ENCODE measurements around the gene MOGAT3. TPM values are rescaled to one million over a fixed set of nuclear protein-coding genes. Genes with fewer than 3 reads are reported as not detected.

The MOGAT3 gene
- total and polyA plus RNA-seq, 9 of the 15 experiments (the other 6 are each of a cell fraction or from before 2014, with no cell fraction given): 0.07 to 0.17 (median 0.13) TPM; not detected in 6

- H3K9ac ChIP-seq (ENCODE audit: insufficient read depth in 1 of 2, low read depth in 2 of 2, low read length in 2 of 2): peak overlapping the region in 1 of 2 experiments; percentile 69; a peak in 2 of 4 replicates
- peaks cover 22 to 24% of the 10 kb centered on the region in 2 experiments; a peak in 4 of 5 replicates for H3K27me3 ChIP-seq (ENCODE audit: control insufficient read depth in 2 of 2, insufficient read depth in 2 of 2, low read length in 2 of 2)
- H4K20me1 ChIP-seq (replicated peaks; ENCODE audit: control insufficient read depth, insufficient read depth, low read length): no peaks in the 10 kb centered on the region
- ChIA-PET CTCF (ENCODE audit: low intra/inter-chr PET ratio) (no interaction called here), POLR2A (interaction anchor here (0.5 kb wide), 1 partner anchor 93 kb away, joined by 3 read pairs; no protein-coding TSS in a partner anchor)
- H3K36me3 ChIP-seq (ENCODE audit: control insufficient read depth, insufficient read depth, low read length): no peaks in the 10 kb centered on the region
- H3K9me3 ChIP-seq (replicated peaks; ENCODE audit: control insufficient read depth, insufficient read depth, low read depth, low read length): no peaks in the 10 kb centered on the region
- intact Hi-C loops (cut with micrococcal nuclease) (no loop called here), in situ Hi-C loops (cut with MboI) (no loop called here)
- TF ChIP-seq MCM3 (IDR thresholded peaks at IDR 0.05) (0 out of 2 replicates have a peak, but pooled peaks have one; percentile 60), ELF2 (CRISPR knock-in tag; IDR thresholded peaks at IDR 0.05) (no peak), MCM7 (IDR thresholded peaks at IDR 0.05) (0 out of 4 replicates have a peak, but pooled peaks of 1 of the 2 experiments have one; percentile 53), E2F1 (CRISPR knock-in tag; IDR thresholded peaks at IDR 0.05) (no peak), KLF13 (tag; IDR thresholded peaks at IDR 0.05; ENCODE audit: borderline replicate concordance, low read depth) (no peak), EP300 (IDR thresholded peaks at IDR 0.05; ENCODE audit: low read length) (no peak), MAFF (IDR thresholded peaks at IDR 0.05; ENCODE audit: low read length) (no peak), ZNF436 (CRISPR knock-in tag; IDR thresholded peaks at IDR 0.05) (no peak), KAT2B (IDR thresholded peaks at IDR 0.05; ENCODE audit: low read depth, low read length) (no peak), ZNF197 (CRISPR knock-in tag; IDR thresholded peaks at IDR 0.05; ENCODE audit: low read depth) (no peak), VEZF1 (CRISPR knock-in tag; IDR thresholded peaks at IDR 0.05) (0 out of 2 replicates have a peak, but pooled peaks have one; percentile 4), CREBBP (IDR thresholded peaks at IDR 0.05; ENCODE audit: low read depth, low read length) (no peak)
- TF ChIP-seq, protein P1, sequence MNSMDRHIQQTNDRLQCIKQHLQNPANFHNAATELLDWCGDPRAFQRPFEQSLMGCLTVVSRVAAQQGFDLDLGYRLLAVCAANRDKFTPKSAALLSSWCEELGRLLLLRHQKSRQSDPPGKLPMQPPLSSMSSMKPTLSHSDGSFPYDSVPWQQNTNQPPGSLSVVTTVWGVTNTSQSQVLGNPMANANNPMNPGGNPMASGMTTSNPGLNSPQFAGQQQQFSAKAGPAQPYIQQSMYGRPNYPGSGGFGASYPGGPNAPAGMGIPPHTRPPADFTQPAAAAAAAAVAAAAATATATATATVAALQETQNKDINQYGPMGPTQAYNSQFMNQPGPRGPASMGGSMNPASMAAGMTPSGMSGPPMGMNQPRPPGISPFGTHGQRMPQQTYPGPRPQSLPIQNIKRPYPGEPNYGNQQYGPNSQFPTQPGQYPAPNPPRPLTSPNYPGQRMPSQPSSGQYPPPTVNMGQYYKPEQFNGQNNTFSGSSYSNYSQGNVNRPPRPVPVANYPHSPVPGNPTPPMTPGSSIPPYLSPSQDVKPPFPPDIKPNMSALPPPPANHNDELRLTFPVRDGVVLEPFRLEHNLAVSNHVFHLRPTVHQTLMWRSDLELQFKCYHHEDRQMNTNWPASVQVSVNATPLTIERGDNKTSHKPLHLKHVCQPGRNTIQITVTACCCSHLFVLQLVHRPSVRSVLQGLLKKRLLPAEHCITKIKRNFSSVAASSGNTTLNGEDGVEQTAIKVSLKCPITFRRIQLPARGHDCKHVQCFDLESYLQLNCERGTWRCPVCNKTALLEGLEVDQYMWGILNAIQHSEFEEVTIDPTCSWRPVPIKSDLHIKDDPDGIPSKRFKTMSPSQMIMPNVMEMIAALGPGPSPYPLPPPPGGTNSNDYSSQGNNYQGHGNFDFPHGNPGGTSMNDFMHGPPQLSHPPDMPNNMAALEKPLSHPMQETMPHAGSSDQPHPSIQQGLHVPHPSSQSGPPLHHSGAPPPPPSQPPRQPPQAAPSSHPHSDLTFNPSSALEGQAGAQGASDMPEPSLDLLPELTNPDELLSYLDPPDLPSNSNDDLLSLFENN (IDR thresholded peaks at IDR 0.05; ENCODE audit: low read depth in 2 of 2, low read length in 2 of 2): no peak
- peaks cover 3 to 21% of the 10 kb centered on the region in 2 experiments; a peak in 3 of 5 replicates for H3K4me1 ChIP-seq (replicated peaks in 1 of 2; ENCODE audit: control insufficient read depth in 2 of 2, insufficient read depth in 2 of 2, low read length in 2 of 2)
- no peak overlapping the region for H3K27ac ChIP-seq (ENCODE audit: extremely low read depth, low read depth, low read length)
- no peak overlapping the region for H2AFZ ChIP-seq (ENCODE audit: low read depth, low read length)
- no peak for ATAC-seq
- no TSS peak for BruUV-seq (replicated peaks)
- no peaks in the 10 kb centered on the region for H3K79me2 ChIP-seq (ENCODE audit: control insufficient read depth, insufficient read depth, low read length)
- no peaks in the 10 kb centered on the region for H3K9me1 ChIP-seq (ENCODE audit: control insufficient read depth, insufficient read depth, low read length)
- H3K4me3 ChIP-seq: no peak overlapping the region
- WGBS (ENCODE audit: insufficient coverage, low coverage, missing lambda C conversion rate): 2% methylated on average over 20 of the region's 20 CpGs
- no peak overlapping the region for H3K4me2 ChIP-seq (ENCODE audit: insufficient read depth, low read length)
- DNase-seq (ENCODE audit: extremely low read depth in 1 of 4, low spot score in 3 of 4): peak in 2 of 4 experiments; percentile 29 to 34
- FAIRE-seq: no peak
These were observed 21.7 kb downstream of the MOGAT3 start for GRCh38 chr7:101179117-101179516.

Data from K562 (cell line).